ENCODE results near the gene DYNAP.
A peak's percentile ranks its signal among the peaks of the same experiment; 100 is the strongest.

The DYNAP gene, protein sequence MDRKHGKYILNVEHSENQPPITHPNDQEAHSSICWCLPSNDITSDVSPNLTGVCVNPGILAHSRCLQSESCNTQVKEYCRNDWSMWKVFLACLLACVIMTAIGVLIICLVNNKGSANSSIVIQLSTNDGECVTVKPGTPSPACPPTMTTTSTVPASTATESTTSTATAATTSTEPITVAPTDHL

DNA sequence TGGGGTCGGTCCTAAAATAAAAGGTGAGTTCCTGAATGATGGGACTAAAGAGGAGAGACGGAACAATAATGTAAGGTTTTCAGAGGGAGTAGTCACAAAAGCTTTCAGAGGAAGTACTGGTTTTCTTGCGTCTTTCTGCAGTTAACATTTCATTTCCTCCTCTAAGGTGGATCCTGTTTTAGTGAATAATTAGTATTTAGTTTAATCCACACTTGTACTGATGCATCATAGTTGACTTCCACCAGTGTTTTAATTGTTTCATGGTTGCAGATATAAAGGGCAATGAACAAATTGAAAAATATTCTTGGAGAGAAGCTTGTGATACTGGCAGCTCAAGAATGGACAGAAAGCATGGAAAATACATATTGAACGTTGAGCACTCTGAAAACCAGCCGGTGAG, at the start of gene DYNAP:
Gene DYNAP, plus strand, starts transcription at position 301 of the 400 bp plus-strand sequence. Its CDS starts 38 bp downstream, at position 339.
- TF ChIP-seq, protein P1, sequence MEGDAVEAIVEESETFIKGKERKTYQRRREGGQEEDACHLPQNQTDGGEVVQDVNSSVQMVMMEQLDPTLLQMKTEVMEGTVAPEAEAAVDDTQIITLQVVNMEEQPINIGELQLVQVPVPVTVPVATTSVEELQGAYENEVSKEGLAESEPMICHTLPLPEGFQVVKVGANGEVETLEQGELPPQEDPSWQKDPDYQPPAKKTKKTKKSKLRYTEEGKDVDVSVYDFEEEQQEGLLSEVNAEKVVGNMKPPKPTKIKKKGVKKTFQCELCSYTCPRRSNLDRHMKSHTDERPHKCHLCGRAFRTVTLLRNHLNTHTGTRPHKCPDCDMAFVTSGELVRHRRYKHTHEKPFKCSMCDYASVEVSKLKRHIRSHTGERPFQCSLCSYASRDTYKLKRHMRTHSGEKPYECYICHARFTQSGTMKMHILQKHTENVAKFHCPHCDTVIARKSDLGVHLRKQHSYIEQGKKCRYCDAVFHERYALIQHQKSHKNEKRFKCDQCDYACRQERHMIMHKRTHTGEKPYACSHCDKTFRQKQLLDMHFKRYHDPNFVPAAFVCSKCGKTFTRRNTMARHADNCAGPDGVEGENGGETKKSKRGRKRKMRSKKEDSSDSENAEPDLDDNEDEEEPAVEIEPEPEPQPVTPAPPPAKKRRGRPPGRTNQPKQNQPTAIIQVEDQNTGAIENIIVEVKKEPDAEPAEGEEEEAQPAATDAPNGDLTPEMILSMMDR (IDR thresholded peaks at IDR 0.05; ENCODE audit: borderline replicate concordance, insufficient read depth, low read depth, low read length) = no peak

DNA sequence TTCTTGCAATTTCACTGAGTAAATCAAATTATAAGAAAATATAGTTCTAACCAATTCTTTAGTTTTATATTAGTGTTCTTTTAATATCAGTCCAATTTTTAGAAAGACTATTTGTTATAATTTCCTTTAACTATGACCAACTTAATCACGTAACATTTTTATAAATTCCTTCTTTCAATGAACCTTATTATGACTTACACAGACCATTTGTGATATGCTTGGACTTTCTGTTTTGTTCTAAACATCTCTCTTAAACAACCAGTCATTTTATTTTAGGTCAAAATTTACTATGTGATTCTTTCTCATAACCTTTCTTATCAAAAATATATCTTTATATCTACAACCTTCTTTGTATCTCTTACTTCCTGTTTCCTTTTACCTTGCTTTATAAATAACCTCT, 39.5 kb upstream of the DYNAP start:
- TF ChIP-seq, protein P1 (IDR thresholded peaks at IDR 0.05; ENCODE audit: borderline replicate concordance, insufficient read depth, low read depth, low read length) = no peak

More for the DNA sequence above, at the start of gene DYNAP:
- H3K4me3 ChIP-seq (ENCODE audit: low read depth, low read length) = no peak within 1 kb of the TSS

DNA sequence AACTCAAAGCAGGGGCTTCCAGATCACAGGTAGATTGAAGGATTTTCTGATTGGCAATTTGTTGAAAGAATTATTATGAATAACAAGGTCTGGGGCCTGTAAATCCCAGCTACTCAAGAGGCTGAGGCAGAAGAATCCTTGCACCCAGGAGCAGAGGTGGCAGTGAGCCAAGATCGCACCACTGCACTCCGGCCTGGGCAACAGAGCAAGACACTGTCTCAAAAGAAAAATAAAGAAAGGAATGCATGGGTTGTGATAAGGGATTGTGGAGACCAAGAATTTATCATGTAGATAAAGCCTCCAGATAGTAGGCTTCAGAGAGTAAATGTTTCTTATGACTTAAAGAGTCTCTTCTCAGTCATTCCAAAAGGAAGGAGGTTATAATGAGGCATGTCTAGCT, 35.8 kb upstream of the DYNAP start:
- TF ChIP-seq, protein P1 (IDR thresholded peaks at IDR 0.05; ENCODE audit: borderline replicate concordance, insufficient read depth, low read depth, low read length) = no peak
- H3K4me3 ChIP-seq (ENCODE audit: low read depth, low read length) = no peak overlapping the region

More for the DNA sequence above, 39.5 kb upstream of the DYNAP start:
- H3K4me3 ChIP-seq (ENCODE audit: low read depth, low read length) = no peak overlapping the region

DNA sequence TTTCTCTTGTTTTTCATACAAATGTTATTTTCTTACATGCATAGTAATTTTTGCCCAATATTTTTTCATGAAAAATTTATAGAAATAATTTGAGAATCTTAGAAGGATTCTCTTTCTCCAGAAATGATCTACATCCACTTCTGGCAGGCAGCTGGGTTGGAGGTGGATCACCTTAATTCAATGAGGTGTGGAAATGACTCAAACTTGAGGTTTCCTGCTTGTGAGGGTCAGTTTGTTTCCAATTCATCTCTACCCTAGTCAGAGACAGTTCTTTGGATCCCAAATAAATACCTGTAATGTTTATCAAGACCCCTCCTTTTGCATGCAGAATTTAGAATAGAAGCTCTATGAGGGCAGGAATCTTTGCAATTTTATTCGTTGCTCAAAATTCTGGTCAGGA, 35.0 kb upstream of the DYNAP start:
- no peak overlapping the region for H3K4me3 ChIP-seq (ENCODE audit: low read depth, low read length)
- TF ChIP-seq, protein P1 (IDR thresholded peaks at IDR 0.05; ENCODE audit: borderline replicate concordance, insufficient read depth, low read depth, low read length) = no peak

DNA sequence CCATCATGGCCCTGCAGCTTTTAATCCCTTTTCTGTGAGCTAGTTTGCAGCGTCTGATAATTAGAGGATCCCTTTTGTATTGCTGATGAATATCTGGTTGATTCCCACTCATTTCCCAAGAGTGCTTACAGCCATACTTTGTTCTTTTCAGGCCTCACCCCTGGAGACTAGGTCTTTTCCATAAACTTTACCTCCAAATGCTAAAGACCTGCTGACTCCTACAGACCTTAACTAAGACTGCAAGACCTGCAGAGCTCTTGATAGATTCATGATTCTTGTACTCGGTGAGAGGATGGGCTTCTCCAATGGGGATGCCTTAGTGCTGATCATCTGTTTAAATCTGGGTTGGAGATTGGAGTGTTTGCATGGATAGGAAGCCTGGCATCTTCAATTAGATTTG, 33.1 kb upstream of the DYNAP start:
- no peak overlapping the region for H3K4me3 ChIP-seq (ENCODE audit: low read depth, low read length)

DNA sequence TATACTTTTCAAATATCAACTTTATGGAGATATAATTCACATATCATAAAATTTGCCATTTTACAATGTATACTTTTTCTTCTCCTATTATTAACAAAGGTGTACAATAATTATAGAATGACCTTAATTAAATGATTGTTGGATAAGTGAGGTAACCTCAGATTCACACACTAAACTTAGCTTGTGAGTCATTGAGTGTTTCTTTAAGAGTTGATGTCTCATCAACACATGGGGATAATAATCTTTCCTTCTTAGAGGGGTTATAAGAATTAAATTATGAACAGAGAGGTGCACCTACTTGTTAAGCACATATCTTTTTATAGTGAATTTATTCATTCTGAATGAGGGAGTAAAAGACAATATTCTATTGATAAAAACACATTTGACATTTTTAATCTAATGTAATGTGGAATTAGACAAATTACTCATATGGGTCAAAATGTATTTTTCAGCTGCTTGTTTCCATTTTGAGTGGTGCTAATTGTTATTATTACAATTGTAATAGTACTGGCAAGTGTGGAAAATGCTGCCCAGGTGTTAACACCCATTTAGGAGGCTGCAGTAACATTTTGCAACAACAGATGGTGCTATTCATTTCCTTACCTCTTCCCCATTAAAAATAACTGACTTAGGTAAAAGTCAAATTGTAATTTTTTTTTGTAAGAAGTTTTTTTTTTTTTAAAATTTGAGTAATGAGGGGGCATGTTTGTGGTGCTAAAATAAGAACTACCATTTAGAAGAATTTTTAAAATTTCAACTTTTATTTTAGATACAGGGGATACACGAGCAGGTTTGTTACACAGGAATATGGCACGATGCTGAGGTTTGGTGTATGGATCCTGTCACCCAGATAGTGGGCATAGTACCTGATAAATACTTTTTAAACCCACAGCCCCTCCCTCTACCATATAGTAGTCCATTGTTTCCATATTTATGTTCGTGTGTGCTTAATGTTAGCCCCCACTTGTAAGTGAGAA, 32.1 kb upstream of the DYNAP start:
- no peak overlapping the region for H3K4me3 ChIP-seq (ENCODE audit: low read depth, low read length)
- TF ChIP-seq, protein P1 (IDR thresholded peaks at IDR 0.05; ENCODE audit: borderline replicate concordance, insufficient read depth, low read depth, low read length) = peak; percentile 36; the same call in 1 of the 2 replicates

More for the DNA sequence above, 33.1 kb upstream of the DYNAP start:
- TF ChIP-seq, protein P1 (IDR thresholded peaks at IDR 0.05; ENCODE audit: borderline replicate concordance, insufficient read depth, low read depth, low read length) = no peak
